Erythroblast (primary cell): Measurements from ENCODE around the gene AJM1.
"Not testable (repeated sequence)": the region's sequence is repeated elsewhere in the genome, so short reads cannot be mapped to it uniquely, and the experiment has no call there.

ENCODE experiments used
- DNase-seq, 2 experiments: peaks; one replicate each; lab custom pipeline; 2025; lab: John Stamatoyannopoulos, UW
- GATA1 ChIP-seq: IDR thresholded peaks from 2 replicates; pipeline ENCODE4 v1.6.1; 2011; ENCODE audit warnings: low read depth, mild to moderate bottlenecking, control low read depth, low read length, moderate library complexity
- POLR2A ChIP-seq: IDR thresholded peaks from 2 replicates; pipeline ENCODE4 v1.6.1; 2011; ENCODE audit warnings: mild to moderate bottlenecking, low read length

AJM1 gene

GRCh38 chr9:136832581-136832980, 9.7 kb upstream of the AJM1 start:
- no peak for DNase-seq
- TF ChIP-seq GATA1 (no peak), POLR2A (no peak)

- not testable (repeated sequence) for DNase-seq
Observed at GRCh38 chr9:136833381-136834048, 8.8 kb upstream of the AJM1 start.

DNA sequence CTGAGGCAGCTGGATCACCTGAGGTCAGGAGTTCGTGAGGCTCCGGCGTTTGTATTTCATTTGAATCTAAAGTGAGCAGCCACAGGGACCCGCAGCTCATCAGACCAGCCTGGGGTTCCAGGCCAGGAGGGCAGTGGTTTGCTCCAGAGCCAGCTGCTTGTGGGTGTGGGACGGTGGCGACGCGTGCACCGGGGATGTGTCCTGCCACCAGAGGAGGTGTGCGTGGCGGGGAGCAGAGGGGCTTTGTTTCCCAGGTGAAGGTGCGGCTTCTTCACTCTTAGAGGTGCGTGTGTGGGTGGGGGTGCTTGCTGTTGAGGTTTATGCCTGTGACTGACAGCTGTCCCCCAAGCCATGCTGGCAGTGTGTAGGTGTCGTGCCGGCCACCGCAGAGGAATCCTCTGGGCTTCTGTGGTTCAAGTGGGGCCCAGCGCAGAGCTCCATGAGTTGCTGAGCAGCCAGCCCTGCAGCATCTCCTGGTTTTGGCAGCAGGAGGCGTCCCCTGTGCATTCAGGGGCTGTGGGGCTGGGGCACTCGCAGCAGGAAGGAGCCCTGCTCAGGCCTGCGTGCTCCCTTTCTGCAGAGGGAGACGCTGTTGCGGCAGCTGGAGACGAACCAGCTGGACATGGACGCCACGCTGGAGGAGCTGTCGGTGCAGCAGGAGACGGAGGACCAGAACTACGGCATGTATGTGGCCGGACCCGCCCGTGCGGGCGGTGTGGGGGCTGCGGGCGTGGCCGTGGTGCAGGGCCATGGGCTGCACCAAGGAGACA, 6.9 kb upstream of the AJM1 start:
- DNase-seq = no peak
- TF ChIP-seq POLR2A (no peak), GATA1 (no peak)

DNA sequence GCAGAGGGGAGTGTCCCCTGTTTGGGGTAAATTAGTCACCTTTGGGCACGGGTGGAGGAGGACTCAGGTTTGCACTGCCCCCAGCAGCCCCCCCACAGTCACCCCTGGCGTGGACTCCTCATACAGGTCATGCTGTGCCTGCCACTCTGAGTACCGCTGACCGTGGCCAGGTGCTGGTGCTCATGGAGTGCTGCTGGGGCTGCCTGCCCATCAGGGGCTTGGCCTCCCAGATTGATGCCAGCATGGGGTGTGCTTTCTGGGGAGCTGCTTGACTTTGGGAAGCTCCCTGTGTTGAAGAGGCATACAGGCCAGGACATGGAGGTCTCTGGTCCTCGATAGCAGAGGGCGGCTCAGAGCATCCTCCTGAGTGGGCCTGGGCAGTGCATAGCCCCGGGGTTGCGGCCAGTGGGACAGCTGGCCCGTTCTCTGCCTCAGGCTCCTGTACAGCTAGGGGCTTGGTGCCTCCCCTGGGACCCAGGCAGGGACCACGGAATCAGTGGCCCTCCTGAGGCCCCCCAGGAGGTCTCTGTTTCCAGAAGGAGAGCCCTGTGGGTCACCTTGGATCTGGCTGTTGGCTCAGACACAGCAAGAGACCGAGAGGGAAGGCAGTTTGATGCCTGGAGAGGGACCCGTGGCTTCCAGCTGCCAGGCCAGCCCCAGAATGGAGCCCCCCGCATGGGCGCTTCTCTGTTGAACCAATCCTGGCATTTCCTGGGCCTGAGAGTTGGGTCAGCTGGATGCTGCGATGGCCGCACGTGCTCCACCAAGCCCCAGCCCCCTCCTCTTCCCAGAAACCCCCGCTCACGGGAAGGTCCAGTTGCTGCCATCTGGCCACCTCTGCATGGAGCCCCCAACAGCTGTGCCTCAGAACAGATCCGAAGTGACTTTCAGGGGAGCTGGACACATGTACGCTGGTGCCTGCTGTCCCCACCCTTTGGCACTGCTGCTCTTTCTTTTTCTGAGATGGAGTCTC, 6.1 kb upstream of the AJM1 start:
- TF ChIP-seq POLR2A (no peak), GATA1 (no peak)
- no peak for DNase-seq

GRCh38 chr9:136837146-136837855, 5.0 kb upstream of the AJM1 start:
- DNase-seq = no peak

GRCh38 chr9:136837856-136838277, 4.4 kb upstream of the AJM1 start:
- DNase-seq = not testable (repeated sequence)

More at GRCh38 chr9:136837146-136837855, 5.0 kb upstream of the AJM1 start:
- TF ChIP-seq GATA1 (no peak), POLR2A (no peak)

- no peak for TF ChIP-seq GATA1
- no peak for TF ChIP-seq POLR2A
- no peak for DNase-seq
Observed at GRCh38 chr9:136838314-136839228, 3.7 kb upstream of the AJM1 start.

DNA sequence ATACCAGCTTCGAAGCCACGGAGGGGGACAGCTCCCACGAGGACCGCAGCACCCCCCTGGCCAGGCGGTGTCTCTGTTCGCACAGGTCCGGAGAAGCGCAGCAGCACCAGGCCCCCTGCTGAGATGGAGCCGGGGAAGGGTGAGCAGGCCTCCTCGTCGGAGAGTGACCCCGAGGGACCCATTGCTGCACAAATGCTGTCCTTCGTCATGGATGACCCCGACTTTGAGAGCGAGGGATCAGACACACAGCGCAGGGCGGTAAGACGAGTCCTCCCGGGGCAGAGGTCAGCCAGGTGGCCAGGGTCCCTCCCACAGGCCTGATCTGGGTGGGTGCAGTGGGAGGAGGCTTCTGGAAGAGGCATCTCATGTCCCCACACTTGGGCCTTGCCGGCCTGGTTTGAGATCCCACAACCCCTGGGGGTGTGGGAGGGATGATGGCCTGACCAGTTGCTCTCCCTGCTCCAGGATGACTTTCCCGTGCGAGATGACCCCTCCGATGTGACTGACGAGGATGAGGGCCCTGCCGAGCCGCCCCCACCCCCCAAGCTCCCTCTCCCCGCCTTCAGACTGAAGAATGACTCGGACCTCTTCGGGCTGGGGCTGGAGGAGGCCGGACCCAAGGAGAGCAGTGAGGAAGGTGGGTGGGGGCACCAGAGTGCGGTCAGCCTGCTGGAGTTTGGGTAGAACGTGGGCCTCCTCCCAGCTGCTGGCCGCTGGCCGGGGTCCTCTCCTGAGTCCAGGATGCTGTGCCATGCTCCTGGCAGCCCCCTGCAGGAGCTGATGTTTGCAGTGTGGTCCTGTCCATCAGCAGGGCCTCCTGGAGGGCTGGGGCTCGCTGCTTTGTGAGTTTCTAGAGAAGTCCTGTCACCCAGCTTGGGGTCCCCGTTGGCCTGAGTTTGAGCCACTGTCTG, 2.8 kb upstream of the AJM1 start:
- DNase-seq = no peak
- TF ChIP-seq POLR2A (no peak), GATA1 (no peak)

GRCh38 chr9:136840140-136840876, 2.0 kb upstream of the AJM1 start:
- DNase-seq = no peak
- TF ChIP-seq GATA1 (no peak), POLR2A (no peak)

DNA sequence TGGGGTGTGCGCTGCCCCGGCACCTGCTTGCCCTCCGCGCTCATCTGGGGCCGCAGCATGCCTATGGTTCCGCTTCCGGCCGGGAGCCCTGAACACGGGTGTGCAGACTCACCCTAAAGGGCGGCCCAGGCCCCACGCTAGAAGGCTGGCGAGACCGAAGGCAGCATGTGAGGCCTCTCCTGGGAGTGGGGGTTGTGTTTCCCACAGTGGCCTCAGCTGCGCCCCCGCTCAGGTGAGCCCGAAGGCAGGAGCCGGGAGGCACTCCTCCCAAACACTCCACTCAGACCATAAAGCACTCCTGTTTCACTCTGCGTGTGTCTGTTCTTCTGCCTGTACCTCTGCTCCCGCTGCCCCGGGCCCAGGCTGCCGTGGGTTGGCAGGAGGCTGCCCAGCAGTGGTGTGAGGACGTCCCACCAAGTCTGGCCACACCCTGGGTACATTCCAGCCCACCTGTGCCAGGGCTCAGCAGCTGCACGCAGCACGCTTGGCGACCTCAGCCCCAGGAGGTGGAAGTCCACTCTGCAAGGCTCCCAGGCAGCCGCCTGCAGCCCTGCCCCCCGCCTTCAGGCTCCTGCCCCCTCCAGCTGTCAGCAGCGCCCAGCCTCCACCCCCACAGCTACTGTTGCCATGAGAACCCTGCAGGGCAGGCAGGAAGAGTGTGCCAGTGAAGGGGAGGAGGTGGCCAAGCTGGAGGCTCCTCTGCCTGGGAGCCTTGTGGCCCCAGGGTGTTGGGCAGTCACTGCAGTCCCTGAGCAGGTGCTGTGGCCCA, 1.2 kb upstream of the AJM1 start:
- TF ChIP-seq GATA1 = no peak
- no peak for TF ChIP-seq POLR2A
- DNase-seq = no peak

DNA sequence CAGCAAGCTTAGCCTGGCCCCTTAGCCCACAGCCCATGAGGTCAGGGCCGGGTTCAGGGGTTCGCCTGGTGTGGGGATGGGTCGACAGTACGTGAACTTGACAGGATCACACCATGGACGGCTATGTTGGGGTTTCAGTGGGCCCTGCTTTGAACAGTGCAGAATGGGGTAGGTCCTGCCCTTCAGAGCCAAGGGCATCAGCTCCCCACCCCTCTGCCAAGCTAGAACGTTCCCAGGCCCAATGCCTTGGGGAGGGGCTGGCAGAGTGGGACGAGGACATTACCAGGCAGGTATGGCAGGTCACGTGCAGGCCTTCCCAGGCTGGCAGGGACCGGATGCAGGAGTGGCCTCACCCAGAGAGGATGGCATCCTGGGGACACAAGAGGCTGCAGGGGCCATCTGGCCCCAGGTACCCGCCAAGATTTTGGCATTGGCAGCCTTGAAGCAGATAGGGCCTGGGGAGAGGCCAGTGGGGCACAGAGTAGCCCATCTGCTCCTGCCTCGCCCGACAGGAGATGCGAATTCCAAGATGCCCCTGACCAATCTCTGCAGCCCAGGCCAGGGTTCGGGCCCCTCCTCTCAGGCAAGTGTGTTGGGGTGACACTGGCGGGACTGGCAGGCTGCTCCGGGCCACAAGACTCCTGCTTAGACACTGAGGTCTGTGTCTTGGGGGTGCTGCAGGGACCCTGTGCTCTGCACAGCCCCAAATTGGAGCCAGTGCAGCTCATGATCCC, 465 bp upstream of the AJM1 start:
- DNase-seq = not testable (repeated sequence)

GRCh38 chr9:136843159-136843800, 1.0 kb downstream of the AJM1 start:
- not testable (repeated sequence) for DNase-seq

DNA sequence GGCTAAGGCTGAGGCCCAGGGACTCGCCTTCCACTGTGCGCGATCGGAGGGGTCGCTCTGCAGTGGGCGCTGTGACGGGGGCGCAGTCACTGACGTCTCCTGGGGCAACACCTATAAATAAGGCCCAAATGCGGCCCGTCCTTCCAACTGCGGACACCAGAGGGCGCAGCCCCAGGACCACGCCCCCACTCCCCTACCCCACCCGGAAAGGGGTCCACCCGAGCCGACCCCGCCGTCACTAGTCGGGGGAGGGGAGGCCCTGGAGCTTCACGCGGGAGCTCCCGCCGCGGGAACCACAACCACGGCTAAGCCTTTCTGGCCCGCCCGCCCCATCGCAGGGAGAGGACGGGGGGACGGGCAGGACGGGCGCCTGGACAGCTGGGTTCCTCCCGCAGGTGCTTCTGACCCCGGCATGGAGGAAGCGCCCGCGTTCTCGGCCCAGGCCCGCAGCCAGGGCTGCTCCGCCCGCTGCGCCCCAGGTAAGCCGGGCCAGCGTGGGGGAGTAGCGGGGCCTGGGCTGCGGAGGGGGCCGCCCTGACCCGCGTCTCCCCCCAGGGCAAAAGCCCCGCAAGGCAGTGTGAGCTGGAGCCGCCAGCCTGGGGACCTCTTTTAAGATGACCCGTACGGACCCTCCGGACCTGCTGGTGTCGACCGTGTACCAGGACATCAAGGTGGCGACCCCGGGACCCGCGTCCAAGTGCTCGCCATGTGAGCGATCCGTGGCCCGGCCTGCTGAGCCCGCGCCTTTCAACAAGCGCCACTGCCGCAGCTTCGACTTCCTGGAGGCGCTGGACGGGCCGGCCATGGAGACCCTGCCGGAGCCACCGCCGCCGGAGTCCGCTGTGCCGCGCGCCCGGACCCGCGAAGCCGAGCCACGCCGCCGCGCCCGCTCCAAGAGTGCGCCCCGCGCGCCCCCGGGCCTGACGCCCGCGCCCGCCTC, 1.8 kb downstream of the AJM1 start:
- peak; percentile 56 to 71 for DNase-seq
